Measurements from ENCODE around the gene NEIL3.

The NEIL3 gene

DNA sequence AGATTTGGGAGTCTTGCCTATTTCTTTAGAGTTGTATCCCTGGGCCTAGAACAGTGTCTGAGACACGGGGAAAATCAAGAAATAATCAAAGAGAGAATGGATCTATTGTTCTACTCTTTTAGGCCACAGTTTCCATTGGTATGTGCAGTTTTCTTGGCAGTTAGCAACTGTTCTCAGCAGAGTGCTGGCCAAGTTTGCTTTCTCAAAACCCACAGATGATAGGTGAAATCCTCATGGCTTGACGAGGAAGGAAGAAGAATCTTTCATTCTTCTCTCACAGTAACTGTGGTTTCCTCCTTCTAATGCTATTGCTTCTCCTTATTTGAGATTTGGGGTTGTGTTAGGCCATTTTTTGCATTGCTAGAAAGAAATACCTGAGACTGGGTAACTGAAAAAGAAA, 90.4 kb downstream of the NEIL3 start:
- DNase-seq (ENCODE audit: extremely low read depth, low read depth): no peak
- TF ChIP-seq, protein P1, sequence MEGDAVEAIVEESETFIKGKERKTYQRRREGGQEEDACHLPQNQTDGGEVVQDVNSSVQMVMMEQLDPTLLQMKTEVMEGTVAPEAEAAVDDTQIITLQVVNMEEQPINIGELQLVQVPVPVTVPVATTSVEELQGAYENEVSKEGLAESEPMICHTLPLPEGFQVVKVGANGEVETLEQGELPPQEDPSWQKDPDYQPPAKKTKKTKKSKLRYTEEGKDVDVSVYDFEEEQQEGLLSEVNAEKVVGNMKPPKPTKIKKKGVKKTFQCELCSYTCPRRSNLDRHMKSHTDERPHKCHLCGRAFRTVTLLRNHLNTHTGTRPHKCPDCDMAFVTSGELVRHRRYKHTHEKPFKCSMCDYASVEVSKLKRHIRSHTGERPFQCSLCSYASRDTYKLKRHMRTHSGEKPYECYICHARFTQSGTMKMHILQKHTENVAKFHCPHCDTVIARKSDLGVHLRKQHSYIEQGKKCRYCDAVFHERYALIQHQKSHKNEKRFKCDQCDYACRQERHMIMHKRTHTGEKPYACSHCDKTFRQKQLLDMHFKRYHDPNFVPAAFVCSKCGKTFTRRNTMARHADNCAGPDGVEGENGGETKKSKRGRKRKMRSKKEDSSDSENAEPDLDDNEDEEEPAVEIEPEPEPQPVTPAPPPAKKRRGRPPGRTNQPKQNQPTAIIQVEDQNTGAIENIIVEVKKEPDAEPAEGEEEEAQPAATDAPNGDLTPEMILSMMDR (IDR thresholded peaks at IDR 0.05; ENCODE audit: low read depth, low read length): no peak

DNA sequence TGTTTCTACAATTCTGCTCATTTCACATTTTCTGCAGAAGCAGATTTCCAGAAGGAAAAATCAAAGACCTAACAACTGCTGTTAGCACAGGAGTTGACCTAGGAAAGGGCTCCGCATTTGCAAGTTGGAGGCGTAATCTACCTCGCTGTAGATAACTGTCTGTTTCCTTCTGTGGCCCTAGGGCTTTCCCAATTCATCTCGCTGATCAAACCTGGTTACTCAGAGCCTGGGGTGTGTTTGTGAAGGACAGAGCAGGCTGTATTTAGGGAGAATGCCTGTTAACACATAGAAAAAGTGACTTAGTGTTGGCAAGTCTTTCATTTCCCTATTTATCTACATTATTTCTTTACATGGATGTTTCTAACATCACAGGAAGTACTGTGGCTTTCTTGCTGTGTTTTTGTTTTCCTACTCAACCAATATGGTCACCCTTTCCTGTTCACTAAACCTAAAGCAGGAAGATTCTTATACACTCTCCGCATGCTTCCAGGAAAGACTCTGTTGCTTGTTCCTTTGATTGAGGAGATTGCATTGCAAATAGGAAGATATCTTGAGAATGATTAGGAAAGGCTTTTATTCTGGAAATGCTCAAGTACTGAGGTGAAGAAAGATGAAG, 92.1 kb downstream of the NEIL3 start:
- DNase-seq (ENCODE audit: extremely low read depth, low read depth): no peak
- TF ChIP-seq, protein P1 (IDR thresholded peaks at IDR 0.05; ENCODE audit: low read depth, low read length): no peak

DNA sequence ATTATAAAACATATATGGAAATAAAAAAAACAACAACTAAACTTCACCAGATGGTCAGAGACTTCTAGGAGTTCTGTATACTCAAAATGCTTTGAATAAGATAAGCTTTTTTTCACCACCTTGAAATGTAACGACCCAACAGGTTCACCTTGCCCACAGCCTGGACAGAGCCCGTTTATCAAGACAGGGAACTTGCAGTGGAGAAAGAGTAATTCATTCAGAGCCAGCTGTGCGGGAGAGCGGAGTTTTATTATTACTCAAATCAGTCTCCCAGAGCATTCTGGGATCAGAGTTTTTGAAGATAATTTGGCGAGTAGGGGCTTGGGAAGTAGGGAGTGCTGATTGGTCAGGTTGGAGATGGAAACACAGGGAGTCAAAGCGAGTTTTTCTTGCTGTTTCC, 94.1 kb downstream of the NEIL3 start:
- TF ChIP-seq, protein P1 (IDR thresholded peaks at IDR 0.05; ENCODE audit: low read depth, low read length): no peak
- no peak for DNase-seq (ENCODE audit: extremely low read depth, low read depth)

DNA sequence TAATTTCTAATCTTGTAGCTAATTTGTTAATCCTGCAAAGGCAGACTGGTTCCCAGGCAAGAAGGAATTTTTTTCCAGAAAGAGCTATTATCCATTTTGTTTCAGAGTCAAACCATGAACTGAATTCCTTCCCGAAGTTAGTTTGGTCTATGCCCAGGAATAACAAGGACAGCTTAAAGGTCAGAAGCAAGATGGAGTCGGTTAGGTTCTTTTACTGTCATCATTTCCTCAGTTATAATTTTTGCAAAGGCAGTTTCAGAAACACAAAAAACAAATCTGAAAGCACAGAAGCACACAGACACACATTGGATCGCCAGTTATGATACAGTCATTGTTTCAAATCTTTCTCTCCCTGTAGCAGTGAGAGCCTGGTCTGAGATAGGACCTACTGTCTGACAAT, 94.7 kb downstream of the NEIL3 start:
- DNase-seq (ENCODE audit: extremely low read depth, low read depth): no peak
- TF ChIP-seq, protein P1 (IDR thresholded peaks at IDR 0.05; ENCODE audit: low read depth, low read length): no peak

DNA sequence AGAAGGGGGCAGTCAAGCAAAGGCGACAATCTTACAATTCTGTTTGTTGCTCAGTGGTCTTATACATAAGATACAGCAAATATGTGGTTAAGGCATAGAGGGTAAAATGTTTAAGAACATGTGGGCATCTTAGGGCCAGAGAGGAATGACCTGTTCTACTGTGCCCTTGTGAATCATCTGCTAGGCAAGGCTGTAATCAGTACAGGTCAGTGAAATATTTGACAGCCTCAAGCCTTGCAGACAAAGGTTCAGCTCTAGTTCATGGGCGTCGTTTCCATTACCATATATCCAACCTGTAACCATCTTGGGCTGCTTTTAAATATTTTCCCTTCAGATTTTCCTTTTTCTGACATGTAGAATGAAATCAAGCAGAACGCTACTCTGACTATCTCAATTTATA, 95.3 kb downstream of the NEIL3 start:
- TF ChIP-seq, protein P1 (IDR thresholded peaks at IDR 0.05; ENCODE audit: low read depth, low read length): no peak

DNA sequence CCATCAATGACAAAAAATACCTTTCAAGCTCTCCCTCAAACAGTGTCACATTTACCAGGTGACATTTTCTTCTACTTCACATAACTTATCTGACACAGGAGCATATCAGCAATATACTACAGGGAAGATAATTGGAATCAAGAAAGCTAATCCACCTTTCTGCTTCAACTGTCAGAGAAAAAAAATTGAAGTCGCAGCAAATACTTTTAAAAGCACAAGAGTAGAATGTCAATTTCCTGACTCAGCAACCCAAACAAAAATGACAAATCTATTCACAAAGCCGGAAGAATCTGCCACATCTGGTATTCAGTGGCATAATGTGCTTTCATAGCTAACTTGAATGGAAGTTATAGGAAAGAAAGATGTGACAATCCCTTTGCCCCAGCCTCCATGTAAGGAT, 95.8 kb downstream of the NEIL3 start:
- no peak for DNase-seq (ENCODE audit: extremely low read depth, low read depth)
- TF ChIP-seq, protein P1 (IDR thresholded peaks at IDR 0.05; ENCODE audit: low read depth, low read length): no peak

More for the DNA sequence above, 95.3 kb downstream of the NEIL3 start:
- DNase-seq (ENCODE audit: extremely low read depth, low read depth): no peak

DNA sequence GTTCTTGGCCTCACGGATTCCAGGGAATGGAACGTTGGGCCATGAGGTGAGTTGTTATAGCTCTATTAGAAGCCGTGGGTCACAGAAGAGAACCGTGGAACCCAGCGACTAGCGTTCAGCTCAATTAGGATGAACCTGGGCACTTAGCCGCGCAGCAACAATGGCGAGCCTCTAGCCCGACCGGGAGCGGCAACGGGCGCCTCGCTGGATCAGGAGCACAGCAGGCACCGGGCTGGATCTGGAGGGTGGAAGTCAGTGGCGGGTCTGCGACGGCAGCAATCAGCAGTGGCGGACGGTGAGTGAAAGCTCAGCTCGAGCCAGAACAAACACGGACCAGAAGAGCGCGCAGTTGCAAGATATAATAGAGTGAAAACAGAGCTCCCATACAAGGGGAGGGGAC, 98.3 kb downstream of the NEIL3 start:
- TF ChIP-seq, protein P1 (IDR thresholded peaks at IDR 0.05; ENCODE audit: low read depth, low read length): no peak
- DNase-seq (ENCODE audit: extremely low read depth, low read depth): no peak
